HG03139 (cell line): ENCODE measurements around the gene CRYGS.

Experiments used
- ATAC-seq: cut with Tn5 transposase; IDR thresholded peaks from one replicate; pipeline ENCODE4 v1.9.1; 2021; ENCODE audit not compliant: unreplicated experiment

The CRYGS gene

GRCh38 chr3:186496016-186496415 lies 48.2 kb downstream of the CRYGS start:
- ATAC-seq = no peak

- ATAC-seq = no peak
Measured at GRCh38 chr3:186493525-186494255, 50.5 kb downstream of the CRYGS start.

GRCh38 chr3:186492385-186492984 lies 51.7 kb downstream of the CRYGS start:
- no peak for ATAC-seq

- ATAC-seq = no peak
Measured at GRCh38 chr3:186489507-186489906, 54.7 kb downstream of the CRYGS start.
